PC-9 (cell line): ENCODE data around the gene TMEM215. TPM values are rescaled to one million over a fixed set of nuclear protein-coding genes. Genes with fewer than 3 reads are reported as not detected.

Experiments
- Bru-seq: library from RNA; stranded (reverse); fragments of 400-500 nt; gene quantifications from one replicate; lab custom pipeline; 2021; lab: Mats Ljungman, UMichigan
- BruChase-seq, 2 experiments: library from RNA; stranded (reverse); fragments of 400-500 nt; gene quantifications; one replicate each; lab custom pipeline; 2021; lab: Mats Ljungman, UMichigan
- BruUV-seq: library from RNA; stranded (reverse); fragments of 400-500 nt; replicated peaks from 2 replicates; lab custom pipeline; 2021; lab: Mats Ljungman, UMichigan
- CTCF ChIA-PET: fragments of 300-600 bp; sonication (Branson Sonifier 250); formaldehyde crosslinking; loops from one replicate; lab custom pipeline; 2022; ENCODE audit warnings: antibody characterized with exemption; lab: Charles Lee
- POLR2A ChIA-PET: fragments of 300-600 bp; sonication (Branson Sonifier 250); formaldehyde crosslinking; loops from one replicate; lab custom pipeline; 2022; ENCODE audit warnings: antibody characterized with exemption; ENCODE audit not compliant: unreplicated experiment; lab: Charles Lee
- DNase-seq, 2 experiments: peaks; one replicate each; pipeline versions ENCODE4 v3.0.0 to v3.0.0-alpha.2; 2015 to 2022; ENCODE audit warnings: mixed read lengths in 1 of 2
- H2AFZ ChIP-seq: fragments of 200-600 bp; sonication (generic); 2 replicates; pipeline ENCODE4 v1.8.1; 2017; ENCODE audit warnings: antibody characterized with exemption
- H3F3A ChIP-seq: fragments of 200-600 bp; sonication (generic); 2 replicates; pipeline ENCODE4 v1.8.1; 2017; ENCODE audit warnings: antibody characterized with exemption, mild to moderate bottlenecking, low read depth; ENCODE audit not compliant: insufficient read depth
- H3K27ac ChIP-seq: fragments of 200-600 bp; sonication (generic); 2 replicates; pipeline ENCODE4 v1.6.1; 2016; ENCODE audit warnings: mixed run types
- H3K27me3 ChIP-seq: fragments of 200-600 bp; sonication (generic); 2 replicates; pipeline ENCODE4 v1.6.1; 2016; ENCODE audit warnings: low read depth, mixed run types; ENCODE audit not compliant: insufficient read depth
- H3K36me3 ChIP-seq: fragments of 200-600 bp; sonication (generic); 2 replicates; pipeline ENCODE4 v1.6.1; 2016; ENCODE audit warnings: low read depth, mixed run types
- H3K4me1 ChIP-seq: fragments of 200-600 bp; sonication (generic); replicated peaks from 2 replicates; pipeline ENCODE4 v1.6.1; 2016; ENCODE audit warnings: mixed run types; ENCODE audit not compliant: insufficient read depth
- H3K4me2 ChIP-seq: fragments of 200-600 bp; sonication (generic); 2 replicates; pipeline ENCODE4 v1.6.1; 2017; ENCODE audit warnings: mixed run types
- H3K4me3 ChIP-seq: fragments of 200-600 bp; sonication (generic); 2 replicates; pipeline ENCODE4 v1.6.1; 2016; ENCODE audit warnings: mixed run types
- H3K79me2 ChIP-seq: fragments of 200-600 bp; sonication (generic); 2 replicates; pipeline ENCODE4 v1.6.1; 2017; ENCODE audit warnings: low read depth, mixed run types
- H3K9me2 ChIP-seq: fragments of 200-600 bp; sonication (generic); 2 replicates; pipeline ENCODE4 v1.8.1; 2017; ENCODE audit warnings: mild to moderate bottlenecking; ENCODE audit not compliant: insufficient read depth
- H3K9me3 ChIP-seq: fragments of 200-600 bp; sonication (generic); 2 replicates; pipeline ENCODE4 v1.8.1; 2016; ENCODE audit warnings: low read depth; ENCODE audit not compliant: insufficient read depth
- H4K20me1 ChIP-seq: fragments of 200-600 bp; sonication (generic); 2 replicates; pipeline ENCODE4 v1.8.1; 2017; ENCODE audit not compliant: insufficient read depth
- EZH2 ChIP-seq: fragments of 200-600 bp; sonication (generic); IDR thresholded peaks from 2 replicates; pipeline ENCODE4 v1.8.0; 2017; ENCODE audit warnings: antibody characterized with exemption, low read depth
- intact Hi-C: fragments of 100-400 bp; cut with micrococcal nuclease; formaldehyde crosslinking; loops from one replicate; pipeline ENCODE4 v1.10.0; 2022; ENCODE audit not compliant: unreplicated experiment
- long read RNA-seq: library from polyadenylated mRNA; stranded (forward); transcript quantifications from one replicate; pipeline ENCODE4 v2.0.0, GENCODE V29; 2022
- total RNA-seq: library from RNA; stranded (reverse); gene quantifications from 2 replicates; pipeline ENCODE4 v1.2.3, GENCODE V29; 2021
- TF ChIP-seq, protein P1 (sequence below): fragments of 200-600 bp; sonication (generic); conservative IDR thresholded peaks from 2 replicates; pipeline ENCODE4 v1.6.1; 2017; ENCODE audit warnings: mixed run types, antibody characterized with exemption, mild to moderate bottlenecking, moderate library complexity

Gene TMEM215
- total RNA-seq = not detected in 2 replicates
- not detected for Bru-seq, nascent RNA
- not detected for BruChase-seq, experiment 1, labeled RNA remaining after a 2-hour chase
- not detected for BruChase-seq, experiment 2, labeled RNA remaining after a 6-hour chase
- long read RNA-seq = 0 reads

DNA sequence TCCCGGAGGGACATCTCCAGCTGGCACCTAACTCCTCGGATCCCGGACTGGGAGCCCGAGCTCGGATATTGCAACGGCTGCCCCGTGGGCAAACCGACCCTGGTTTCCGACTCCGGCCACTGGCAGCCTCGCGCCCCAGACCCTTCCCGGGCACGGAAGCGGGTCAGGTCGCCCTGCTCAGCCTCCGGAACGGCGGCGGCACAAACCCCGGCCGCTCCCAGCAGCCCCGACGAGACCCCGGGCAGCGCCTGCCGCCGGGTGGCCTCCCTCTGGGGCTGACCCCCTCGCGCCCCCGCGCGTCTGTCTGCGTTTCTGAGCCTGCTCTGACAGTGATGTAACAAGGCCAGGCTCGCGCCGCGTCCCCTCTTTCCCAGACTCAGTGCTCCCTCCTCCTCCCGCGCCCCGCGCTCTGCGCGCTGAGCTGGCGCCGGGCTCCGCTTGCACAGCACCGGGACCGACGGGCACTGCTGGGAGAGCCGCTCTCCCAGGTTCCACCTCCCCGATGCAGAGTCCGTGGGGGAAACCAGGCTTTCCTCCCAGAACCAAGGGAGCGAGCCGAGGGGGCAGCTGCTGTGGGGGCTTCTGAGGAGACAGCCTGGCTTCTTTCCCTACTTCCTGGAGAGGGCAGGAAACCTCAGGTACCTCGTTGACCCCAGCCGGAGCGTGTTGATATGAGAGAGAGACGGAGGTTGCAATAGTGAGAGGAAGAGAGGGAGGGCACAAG lies at the start of gene TMEM215:
Gene TMEM215 (plus strand): TSS at position 373 of the 724 bp plus-strand sequence. CDS start 644 bp downstream, outside the sequence.
- no peaks in the 10 kb centered on the region for H3K36me3 ChIP-seq
- TF ChIP-seq, protein P1, sequence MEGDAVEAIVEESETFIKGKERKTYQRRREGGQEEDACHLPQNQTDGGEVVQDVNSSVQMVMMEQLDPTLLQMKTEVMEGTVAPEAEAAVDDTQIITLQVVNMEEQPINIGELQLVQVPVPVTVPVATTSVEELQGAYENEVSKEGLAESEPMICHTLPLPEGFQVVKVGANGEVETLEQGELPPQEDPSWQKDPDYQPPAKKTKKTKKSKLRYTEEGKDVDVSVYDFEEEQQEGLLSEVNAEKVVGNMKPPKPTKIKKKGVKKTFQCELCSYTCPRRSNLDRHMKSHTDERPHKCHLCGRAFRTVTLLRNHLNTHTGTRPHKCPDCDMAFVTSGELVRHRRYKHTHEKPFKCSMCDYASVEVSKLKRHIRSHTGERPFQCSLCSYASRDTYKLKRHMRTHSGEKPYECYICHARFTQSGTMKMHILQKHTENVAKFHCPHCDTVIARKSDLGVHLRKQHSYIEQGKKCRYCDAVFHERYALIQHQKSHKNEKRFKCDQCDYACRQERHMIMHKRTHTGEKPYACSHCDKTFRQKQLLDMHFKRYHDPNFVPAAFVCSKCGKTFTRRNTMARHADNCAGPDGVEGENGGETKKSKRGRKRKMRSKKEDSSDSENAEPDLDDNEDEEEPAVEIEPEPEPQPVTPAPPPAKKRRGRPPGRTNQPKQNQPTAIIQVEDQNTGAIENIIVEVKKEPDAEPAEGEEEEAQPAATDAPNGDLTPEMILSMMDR = no peak
- no peak for TF ChIP-seq EZH2
- CTCF ChIA-PET = no interaction called here
- H4K20me1 ChIP-seq = no peaks in the 10 kb centered on the region
- BruUV-seq = no TSS peak
- peak in 1 of 2 experiments; percentile 14 for DNase-seq
- H3K79me2 ChIP-seq = no peaks in the 10 kb centered on the region
- H3K4me1 ChIP-seq = no peaks in the 10 kb centered on the region
- no peak within 1 kb of the TSS for H3K4me3 ChIP-seq
- intact Hi-C loops = no loop called here
- no peaks in the 10 kb centered on the region for H3K9me2 ChIP-seq
- POLR2A ChIA-PET = interaction anchor here (0.6 kb wide), 1 partner anchor 35 kb away, joined by 3 read pairs; no protein-coding TSS in a partner anchor
- no peak within 1 kb of the TSS for H2AFZ ChIP-seq
- no peak within 1 kb of the TSS for H3K4me2 ChIP-seq
- no peak within 1 kb of the TSS for H3K27ac ChIP-seq
- no peaks in the 10 kb centered on the region for H3K27me3 ChIP-seq
- no peaks in the 10 kb centered on the region for H3F3A ChIP-seq
- H3K9me3 ChIP-seq = no peaks in the 10 kb centered on the region

- intact Hi-C loops = no loop called here
- no peaks in the 10 kb centered on the region for H3K36me3 ChIP-seq
- DNase-seq = no peak
- no peak overlapping the region for H2AFZ ChIP-seq
- no peak for TF ChIP-seq EZH2
- TF ChIP-seq, protein P1 = no peak
- H3K79me2 ChIP-seq = no peaks in the 10 kb centered on the region
- no peaks in the 10 kb centered on the region for H3K9me2 ChIP-seq
- ChIA-PET CTCF (no interaction called here), POLR2A (no interaction called here)
- no peak overlapping the region for H3K4me3 ChIP-seq
- peaks cover 5% of the 10 kb centered on the region; the same call in 1 of the 2 replicates for H3F3A ChIP-seq
- no TSS peak for BruUV-seq
- no peaks in the 10 kb centered on the region for H3K9me3 ChIP-seq
- H3K27me3 ChIP-seq = no peaks in the 10 kb centered on the region
- peaks cover 23% of the 10 kb centered on the region for H3K4me1 ChIP-seq
- H3K27ac ChIP-seq = no peak overlapping the region
- no peaks in the 10 kb centered on the region for H4K20me1 ChIP-seq
- no peak overlapping the region for H3K4me2 ChIP-seq
Measured at GRCh38 chr9:32735476-32735875, 47.9 kb upstream of the TMEM215 start.

- CTCF ChIA-PET = no interaction called here
Measured at GRCh38 chr9:32737378-32737777, 46.0 kb upstream of the TMEM215 start.

More at GRCh38 chr9:32737378-32737777, 46.0 kb upstream of the TMEM215 start:
- Histone ChIP-seq H3K36me3 (no peaks in the 10 kb centered on the region), H3K9me3 (no peaks in the 10 kb centered on the region), H3K79me2 (no peaks in the 10 kb centered on the region), H2AFZ (no peak overlapping the region), H3K9me2 (no peaks in the 10 kb centered on the region), H3K27ac (no peak overlapping the region), H3F3A (peaks cover 23% of the 10 kb centered on the region), H3K4me1 (peaks cover 42% of the 10 kb centered on the region), H3K4me2 (no peak overlapping the region), H3K4me3 (no peak overlapping the region), H4K20me1 (no peaks in the 10 kb centered on the region), H3K27me3 (no peaks in the 10 kb centered on the region)
- BruUV-seq = no TSS peak
- no peak for DNase-seq
- POLR2A ChIA-PET = no interaction called here
- TF ChIP-seq, protein P1 = no peak
- no peak for TF ChIP-seq EZH2
- intact Hi-C loops = no loop called here
